DOHH2 (cell line): Measurements from ENCODE around the gene PTGDR2.

Experiments used
- CTCF ChIP-seq: fragments of 200-600 bp; sonication (generic); IDR thresholded peaks from one replicate; pipeline ENCODE4 v1.5.1; 2014; ENCODE audit warnings: antibody characterized with exemption, mild to moderate bottlenecking, low read depth, low read length; ENCODE audit not compliant: poor library complexity, severe bottlenecking
- EZH2phosphoT487 ChIP-seq: fragments of 200-600 bp; sonication (generic); IDR thresholded peaks from 2 replicates; pipeline ENCODE4 v1.6.1; 2017; ENCODE audit warnings: borderline replicate concordance, mild to moderate bottlenecking, antibody characterized with exemption, low read length, moderate library complexity, mixed read lengths

DNA sequence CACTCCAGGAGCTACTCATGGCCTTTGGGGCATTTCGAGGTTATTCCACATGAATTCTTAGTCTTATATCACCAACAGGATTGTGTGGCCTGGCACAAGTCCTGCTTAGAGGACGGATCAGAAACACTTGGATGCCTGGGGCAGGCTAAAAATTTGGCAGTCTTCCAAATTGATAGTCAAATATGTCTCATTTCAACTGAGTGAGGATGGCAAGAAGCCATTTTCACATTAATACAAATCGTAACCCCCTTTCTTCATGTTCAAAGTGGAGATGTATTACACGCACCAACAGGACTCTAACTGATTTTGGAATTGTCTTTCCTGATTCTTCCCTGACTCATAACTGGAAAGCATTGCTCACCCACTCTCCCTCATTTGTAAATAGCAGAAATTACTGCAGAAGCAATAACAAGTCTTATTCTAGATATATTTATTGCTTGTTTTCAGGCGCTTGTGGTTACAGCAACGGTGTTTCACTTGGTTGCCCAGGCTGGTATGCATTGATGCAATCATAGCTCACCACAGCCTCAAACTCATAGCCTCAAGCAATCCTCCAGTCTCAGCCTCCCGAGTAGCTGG is 24.2 kb downstream of the PTGDR2 start:
- TF ChIP-seq CTCF (no peak), EZH2phosphoT487 (no peak)
